A673 (cell line): ENCODE data around the gene TTC3. TPM values are rescaled to one million over a fixed set of nuclear protein-coding genes. Genes with fewer than 3 reads are reported as not detected.

ENCODE experiments used
- BruUV-seq: library from RNA; stranded (reverse); fragments of 400-500 nt; replicated peaks from 2 replicates; lab custom pipeline; 2021; lab: Mats Ljungman, UMichigan
- CTCF ChIA-PET: fragments of 300-600 bp; sonication (Branson Sonifier 250); formaldehyde crosslinking; loops from one replicate; lab custom pipeline; 2022; ENCODE audit warnings: antibody characterized with exemption; lab: Charles Lee
- POLR2A ChIA-PET: fragments of 300-600 bp; sonication (Branson Sonifier 250); formaldehyde crosslinking; loops from one replicate; lab custom pipeline; 2022; ENCODE audit warnings: antibody characterized with exemption; ENCODE audit not compliant: low non-redundant PET; lab: Charles Lee
- DNase-seq: peaks from one replicate; pipeline ENCODE4 v3.0.0-alpha.2; 2015; ENCODE audit warnings: low spot score
- H3K27ac ChIP-seq: fragments of 200-600 bp; sonication (generic); 2 replicates; pipeline ENCODE4 v1.5.1; 2016; ENCODE audit warnings: mixed run types, low read depth, mild to moderate bottlenecking, mixed read lengths, antibody characterized with exemption, low read length; ENCODE audit not compliant: poor library complexity, severe bottlenecking
- H3K27me3 ChIP-seq: fragments of 200-600 bp; sonication (generic); replicated peaks from 2 replicates; pipeline ENCODE4 v1.6.1; 2017; ENCODE audit warnings: mixed run types, low read depth, mild to moderate bottlenecking, mixed read lengths, antibody characterized with exemption, low read length; ENCODE audit not compliant: insufficient read depth, poor library complexity
- H3K36me3 ChIP-seq: fragments of 200-600 bp; sonication (generic); 2 replicates; pipeline ENCODE4 v1.6.1; 2016; ENCODE audit warnings: mixed run types, mild to moderate bottlenecking, mixed read lengths, antibody characterized with exemption, low read length; ENCODE audit not compliant: insufficient read depth, poor library complexity, severe bottlenecking
- H3K4me1 ChIP-seq: fragments of 200-600 bp; sonication (generic); 2 replicates; pipeline ENCODE4 v1.6.1; 2017; ENCODE audit warnings: mixed run types, mild to moderate bottlenecking, mixed read lengths, antibody characterized with exemption, low read length; ENCODE audit not compliant: insufficient read depth, poor library complexity, severe bottlenecking
- H3K4me3 ChIP-seq: fragments of 200-600 bp; sonication (generic); 2 replicates; pipeline ENCODE4 v1.5.1; 2016; ENCODE audit warnings: low read depth, mixed run types, mild to moderate bottlenecking, mixed read lengths, low read length; ENCODE audit not compliant: poor library complexity, severe bottlenecking
- H3K9me3 ChIP-seq: fragments of 200-600 bp; sonication (generic); 2 replicates; pipeline ENCODE4 v1.6.1; 2016; ENCODE audit warnings: mixed run types, low read depth, mild to moderate bottlenecking, mixed read lengths, antibody characterized with exemption, low read length; ENCODE audit not compliant: poor library complexity, severe bottlenecking
- CTCF ChIP-seq: fragments of 300-800, 200-600 bp; sonication (generic); conservative IDR thresholded peaks from 2 replicates; pipeline ENCODE4 v1.5.1; 2017; ENCODE audit warnings: low read depth, mild to moderate bottlenecking, antibody characterized with exemption, low read length, moderate library complexity, mixed read lengths
- EZH2 ChIP-seq: fragments of 200-600 bp; sonication (generic); IDR thresholded peaks from 2 replicates; pipeline ENCODE4 v1.6.1; 2017; ENCODE audit warnings: borderline replicate concordance, low read depth, mild to moderate bottlenecking, mixed read lengths, antibody characterized with exemption, low read length; ENCODE audit not compliant: poor library complexity, severe bottlenecking
- intact Hi-C: fragments of 100-400 bp; cut with micrococcal nuclease; formaldehyde crosslinking; loops from one replicate; pipeline ENCODE4 v1.10.0; 2022; ENCODE audit not compliant: unreplicated experiment
- total RNA-seq: library from RNA; stranded (reverse); gene quantifications from 2 replicates; pipeline ENCODE4 v1.2.3, GENCODE V29; 2021

TTC3 gene
- total RNA-seq, 1 experiment from 2014 or later: 137 TPM

- peaks cover 48% of the 10 kb centered on the region for H3K36me3 ChIP-seq
- POLR2A ChIA-PET: no interaction called here
- no peaks in the 10 kb centered on the region for H3K9me3 ChIP-seq
- intact Hi-C loops: no loop called here
- H3K4me3 ChIP-seq: no peak overlapping the region
- no peak for DNase-seq
- peaks cover 3% of the 10 kb centered on the region for H3K4me1 ChIP-seq
- no peak overlapping the region for H3K27ac ChIP-seq
- H3K27me3 ChIP-seq: no peaks in the 10 kb centered on the region
- no TSS peak for BruUV-seq
- CTCF ChIA-PET: no interaction called here
- TF ChIP-seq CTCF: no peak
- TF ChIP-seq EZH2: no peak
Measured at GRCh38 chr21:37193006-37193405, 120.0 kb downstream of the TTC3 start.

GRCh38 chr21:37193676-37194075 is 120.6 kb downstream of the TTC3 start:
- Histone ChIP-seq H3K4me1 (peaks cover 3% of the 10 kb centered on the region), H3K36me3 (peaks cover 48% of the 10 kb centered on the region), H3K27ac (no peak overlapping the region), H3K27me3 (no peaks in the 10 kb centered on the region), H3K4me3 (no peak overlapping the region), H3K9me3 (no peaks in the 10 kb centered on the region)
- no TSS peak for BruUV-seq
- ChIA-PET POLR2A (no interaction called here), CTCF (no interaction called here)
- TF ChIP-seq EZH2 (no peak), CTCF (no peak)
- no peak for DNase-seq
- intact Hi-C loops: no loop called here

GRCh38 chr21:37195059-37195458 is 122.0 kb downstream of the TTC3 start:
- Histone ChIP-seq H3K9me3 (no peaks in the 10 kb centered on the region), H3K4me3 (no peak overlapping the region), H3K27me3 (no peaks in the 10 kb centered on the region), H3K36me3 (peaks cover 42% of the 10 kb centered on the region), H3K4me1 (peaks cover 3% of the 10 kb centered on the region), H3K27ac (no peak overlapping the region)
- no TSS peak for BruUV-seq
- TF ChIP-seq CTCF: no peak
- no peak for TF ChIP-seq EZH2
- no peak for DNase-seq
- ChIA-PET CTCF (no interaction called here), POLR2A (no interaction called here)
- intact Hi-C loops: no loop called here
